GM19372 (cell line): ENCODE data around the gene MNAT1.
"Not testable (repeated sequence)": the region's sequence is repeated elsewhere in the genome, so short reads cannot be mapped to it uniquely, and the experiment has no call there.

Source experiments
- ATAC-seq: cut with Tn5 transposase; IDR thresholded peaks from one replicate; pipeline ENCODE4 v1.9.1; 2021; ENCODE audit warnings: mild to moderate bottlenecking, low read depth, moderate library complexity; ENCODE audit not compliant: unreplicated experiment

Gene MNAT1

DNA sequence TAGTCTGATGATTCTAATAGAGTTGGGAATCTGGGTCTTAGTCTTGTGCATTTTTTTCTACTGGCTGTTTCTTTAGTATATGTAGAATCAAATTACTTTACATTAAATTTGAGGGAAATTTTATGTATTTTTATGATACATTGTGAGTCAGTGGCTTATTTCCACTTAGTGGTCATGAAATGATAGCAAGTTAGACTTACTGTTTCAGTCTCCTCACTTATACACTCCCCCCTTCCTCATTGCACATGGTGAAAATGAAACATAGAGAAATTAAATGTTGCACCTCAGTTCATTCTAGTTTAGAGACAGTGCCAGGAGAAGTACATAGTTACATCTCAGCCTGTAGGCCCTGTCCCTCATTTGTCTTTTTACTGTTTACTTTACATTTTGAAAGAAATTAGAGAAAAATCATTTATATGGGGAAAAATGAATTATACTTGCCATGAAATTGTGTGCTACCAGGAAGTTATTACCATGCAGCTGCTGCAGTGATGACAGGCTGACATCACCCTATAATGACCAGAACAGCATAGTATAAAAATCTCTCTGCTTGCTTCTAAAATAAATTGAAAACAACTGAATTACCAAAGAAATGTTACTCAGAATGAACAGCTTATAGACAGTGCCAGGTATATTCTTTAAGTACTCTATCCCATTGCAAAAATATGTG lies 133.1 kb downstream of the MNAT1 start:
- ATAC-seq, result no peak

DNA sequence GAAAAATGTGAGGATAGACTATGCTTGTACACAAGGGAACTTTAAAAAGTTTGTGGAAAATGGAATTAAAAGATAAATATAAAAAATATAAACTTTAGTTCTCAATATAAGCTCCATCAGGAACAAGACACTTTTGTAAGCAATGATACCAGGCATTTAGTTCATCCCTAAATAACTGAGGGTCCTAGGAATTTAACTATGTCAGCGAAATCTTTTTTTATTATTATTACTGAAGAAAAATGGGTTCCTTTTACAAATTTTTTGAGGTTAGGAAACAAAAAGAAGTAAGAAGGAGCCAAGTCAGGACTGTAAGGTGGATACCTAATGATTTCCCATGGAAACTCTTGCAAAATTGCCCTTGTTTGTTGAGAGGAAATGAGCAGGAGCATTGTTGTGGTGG lies 143.6 kb downstream of the MNAT1 start:
- ATAC-seq, result no peak

DNA sequence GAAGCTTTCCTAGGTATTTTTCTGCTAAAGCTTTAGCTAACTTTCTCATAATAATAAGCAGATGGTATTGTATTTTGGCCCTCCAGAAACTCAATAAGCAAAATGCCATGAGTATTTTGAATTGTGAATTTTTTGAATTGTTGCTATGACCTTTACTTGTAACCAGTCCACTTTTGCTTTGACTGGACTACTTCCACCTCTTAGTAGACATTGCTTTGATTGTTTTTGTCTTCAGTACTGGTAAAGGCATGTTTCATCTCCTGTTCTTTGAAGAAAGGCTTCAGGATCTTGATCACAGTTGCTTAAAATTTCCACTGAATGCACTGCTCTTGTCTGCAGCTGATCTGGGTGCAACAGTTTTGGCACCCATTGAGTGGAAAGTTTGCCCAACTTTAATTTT lies 144.0 kb downstream of the MNAT1 start:
- ATAC-seq, result no peak

DNA sequence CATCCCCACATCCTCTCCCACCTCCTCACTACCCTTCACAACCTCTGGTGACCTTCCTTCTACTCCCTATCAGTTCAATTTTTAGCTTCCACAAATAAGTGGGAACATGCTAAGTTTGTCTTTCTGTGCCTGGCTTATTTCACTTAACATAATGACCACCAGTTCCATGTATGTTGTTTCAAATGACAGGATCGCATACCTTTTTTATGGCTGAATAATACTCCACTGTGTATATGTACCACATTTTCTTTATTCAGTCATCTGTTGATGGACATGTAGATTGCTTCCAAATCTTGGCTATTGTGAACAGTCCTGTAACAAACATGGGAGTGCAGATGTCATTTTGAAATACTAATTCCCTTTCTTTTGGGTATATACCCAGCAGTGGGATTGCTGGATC lies 147.7 kb downstream of the MNAT1 start:
- no peak for ATAC-seq

DNA sequence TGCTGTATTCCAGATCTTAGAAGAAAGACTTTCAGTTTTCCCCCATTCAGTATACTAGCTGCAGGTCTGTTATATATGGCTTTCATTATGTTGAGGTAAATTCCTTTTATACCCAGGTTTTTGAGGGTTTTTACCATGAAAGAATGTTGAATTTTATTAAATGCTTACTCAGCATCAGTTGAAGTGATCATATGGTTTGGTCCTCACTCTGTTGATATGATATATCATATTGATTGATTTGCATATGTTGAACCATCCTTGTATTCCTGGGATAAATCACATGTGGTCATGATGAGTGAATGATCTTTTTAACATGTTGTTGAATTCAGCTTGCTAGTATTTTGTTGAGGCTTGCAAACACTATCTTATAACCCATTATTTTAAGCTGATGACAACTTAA lies 149.6 kb downstream of the MNAT1 start:
- no peak for ATAC-seq

DNA sequence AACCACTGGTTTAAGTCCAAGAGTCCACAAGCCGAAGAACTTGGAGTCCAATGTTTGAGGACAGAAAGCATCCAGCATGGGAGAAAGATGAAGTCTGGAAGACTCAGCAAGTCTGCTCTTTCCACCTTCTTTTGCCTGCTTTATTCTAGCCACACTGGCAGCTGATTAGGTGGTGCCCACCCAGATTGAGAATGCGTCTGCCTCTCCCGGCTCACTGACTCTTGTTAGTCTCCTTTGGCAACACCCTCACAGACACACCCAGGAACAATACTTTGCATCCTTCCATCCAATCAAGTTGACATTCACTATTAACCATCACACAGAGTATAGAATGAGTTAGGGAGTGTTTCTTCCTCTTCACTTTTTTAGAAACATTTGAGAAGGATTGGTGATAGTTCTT lies 156.1 kb downstream of the MNAT1 start:
- ATAC-seq, result not testable (repeated sequence)

DNA sequence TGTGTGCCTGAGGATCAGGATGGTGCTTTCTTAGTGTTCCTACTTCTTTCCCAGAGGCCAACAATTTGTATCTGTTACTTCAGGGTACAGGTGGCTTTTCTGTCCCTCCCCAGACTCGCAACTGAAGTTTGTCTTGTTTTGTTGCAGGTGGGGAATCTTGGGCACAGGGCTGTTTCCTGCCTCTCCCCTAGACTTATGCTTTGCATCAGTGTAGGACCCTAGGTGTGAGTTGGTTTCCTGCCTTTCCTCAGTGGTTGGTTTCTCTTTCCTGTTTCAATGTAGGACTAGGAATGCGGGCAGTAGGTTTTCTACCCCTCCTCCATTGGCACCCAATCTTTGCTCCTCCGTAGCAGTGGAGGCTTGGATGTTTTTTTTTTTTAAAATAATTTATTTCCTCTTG lies 159.3 kb downstream of the MNAT1 start:
- no peak for ATAC-seq

DNA sequence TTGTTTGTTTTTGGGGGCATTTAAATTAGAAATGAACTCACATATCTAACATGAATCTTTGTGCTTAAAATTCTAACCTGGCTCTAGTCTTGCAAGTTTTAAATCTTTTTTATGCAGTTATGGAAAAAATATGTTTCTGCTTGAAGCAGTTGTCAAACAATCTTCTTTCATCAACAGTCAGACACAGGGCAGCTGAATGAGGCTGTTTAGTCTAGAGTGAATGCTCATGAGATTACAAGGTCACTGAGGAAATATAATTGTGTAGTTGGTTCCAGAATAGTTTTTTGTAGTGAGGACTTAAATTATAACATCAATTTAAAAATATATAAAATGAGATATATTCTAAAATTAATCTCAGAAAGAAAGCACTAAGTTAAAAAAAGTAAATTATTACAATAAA lies 169.8 kb downstream of the MNAT1 start:
- ATAC-seq, result no peak

DNA sequence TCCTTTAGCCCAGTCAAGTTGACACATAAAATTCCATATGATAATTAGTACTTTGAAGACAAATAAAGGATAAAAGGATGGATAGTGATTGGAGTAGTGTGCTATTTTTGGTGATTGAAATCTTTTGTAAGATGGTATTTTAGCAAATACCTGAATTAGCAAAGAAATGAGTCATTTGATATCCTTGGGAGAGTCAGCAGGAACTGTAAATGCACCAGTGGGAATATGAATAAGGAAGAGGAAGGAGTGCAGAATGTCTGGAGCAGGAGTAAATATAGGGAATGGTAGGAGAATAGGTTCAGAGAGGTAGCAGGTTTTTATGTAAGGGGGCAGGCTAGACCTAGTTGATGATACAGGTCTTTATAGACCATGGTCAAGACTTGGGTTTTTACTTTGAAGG lies 171.4 kb downstream of the MNAT1 start:
- ATAC-seq, result no peak

DNA sequence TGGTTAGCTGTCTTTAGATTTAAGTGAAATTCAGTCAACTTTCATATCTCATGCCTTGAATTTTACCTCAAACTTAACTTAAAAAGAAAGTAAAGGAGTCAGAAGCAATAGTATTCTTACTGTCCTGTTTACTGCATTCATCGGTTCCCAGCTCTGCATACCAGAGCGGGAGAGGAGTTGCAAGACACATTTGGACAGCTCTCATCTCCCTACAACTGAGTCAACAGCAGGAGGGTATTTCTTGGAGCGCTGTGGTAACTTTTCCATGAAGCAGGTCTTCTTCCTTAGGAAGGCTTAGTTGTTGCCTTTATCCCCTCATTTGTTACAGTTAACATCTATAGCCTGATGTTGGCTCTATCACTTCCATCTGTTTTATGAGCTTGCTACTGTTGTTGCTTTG lies 181.2 kb downstream of the MNAT1 start:
- no peak for ATAC-seq

DNA sequence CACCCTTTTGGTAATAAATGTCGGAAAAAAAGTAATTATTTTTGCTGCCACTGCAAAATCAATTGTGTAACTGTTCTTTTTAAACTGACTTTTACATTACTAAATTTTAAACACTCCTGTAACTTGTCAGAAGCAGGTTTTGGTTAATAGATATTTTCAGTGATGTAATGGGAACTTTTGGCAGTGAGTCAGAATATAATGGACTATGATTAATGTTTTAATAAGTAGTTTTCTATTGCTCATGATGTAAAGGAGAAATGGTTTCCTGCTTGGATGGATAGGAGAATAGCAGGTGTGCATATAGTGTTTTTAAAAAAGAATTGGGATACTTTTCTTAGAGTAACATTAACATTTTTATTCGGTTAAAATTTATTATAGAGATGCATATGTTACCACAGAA lies 187.5 kb downstream of the MNAT1 start:
- no peak for ATAC-seq

DNA sequence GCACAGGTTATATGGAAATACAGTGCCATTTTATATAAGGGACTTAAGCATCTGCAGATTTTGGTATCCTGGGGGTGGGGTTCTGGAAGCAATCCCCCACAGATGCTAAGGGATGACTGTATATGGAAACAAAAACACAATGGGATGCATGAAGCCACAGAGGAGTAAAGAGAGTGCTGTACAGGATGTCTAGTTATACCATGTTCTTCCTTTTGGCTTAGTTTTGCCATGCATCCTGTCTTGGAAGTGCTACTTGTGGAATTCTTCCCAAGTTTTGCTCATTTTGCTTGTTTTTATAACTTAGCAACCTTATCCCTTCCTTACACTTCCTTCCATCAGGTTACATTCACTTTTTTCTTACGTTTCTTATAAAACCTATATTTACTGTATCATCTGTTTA lies 190.7 kb downstream of the MNAT1 start:
- no peak for ATAC-seq

DNA sequence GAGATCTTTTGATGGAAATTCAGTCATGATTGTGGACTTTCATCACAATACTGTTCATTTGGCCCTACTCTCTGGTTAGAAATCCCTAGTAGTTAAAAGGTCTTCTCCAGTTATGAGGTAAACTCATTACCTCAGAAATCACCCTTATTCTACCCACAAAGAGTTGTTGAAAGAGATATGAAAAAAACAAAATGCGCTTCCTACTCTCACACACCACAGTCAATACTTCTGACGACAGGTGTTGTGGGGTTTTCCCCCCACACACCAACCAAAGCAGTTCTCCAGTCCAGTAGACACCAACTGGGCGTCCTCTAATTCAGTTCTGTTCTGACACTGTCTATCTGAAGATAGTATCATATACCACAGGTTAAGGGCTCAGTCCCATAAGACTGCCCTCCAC lies 191.4 kb downstream of the MNAT1 start:
- ATAC-seq, result no peak

DNA sequence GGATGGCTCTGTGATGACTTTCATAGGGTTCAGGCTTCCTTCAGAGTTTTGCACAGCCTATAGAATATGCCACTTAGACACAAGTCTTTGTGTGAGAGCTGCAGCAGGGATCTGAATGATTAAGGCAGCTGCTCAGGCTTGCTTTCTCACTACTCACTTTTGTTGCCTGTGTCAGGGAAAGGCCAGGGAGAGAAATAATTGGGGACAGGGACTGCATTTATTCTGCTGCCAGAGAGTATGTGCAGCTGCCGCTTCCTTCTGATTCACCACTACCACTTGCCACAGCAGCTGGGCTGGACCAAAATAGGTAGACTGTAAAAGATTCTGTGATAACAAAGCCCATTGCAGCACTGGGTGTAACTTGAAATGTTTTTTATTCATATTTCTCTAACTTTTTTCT lies 196.7 kb downstream of the MNAT1 start:
- no peak for ATAC-seq

DNA sequence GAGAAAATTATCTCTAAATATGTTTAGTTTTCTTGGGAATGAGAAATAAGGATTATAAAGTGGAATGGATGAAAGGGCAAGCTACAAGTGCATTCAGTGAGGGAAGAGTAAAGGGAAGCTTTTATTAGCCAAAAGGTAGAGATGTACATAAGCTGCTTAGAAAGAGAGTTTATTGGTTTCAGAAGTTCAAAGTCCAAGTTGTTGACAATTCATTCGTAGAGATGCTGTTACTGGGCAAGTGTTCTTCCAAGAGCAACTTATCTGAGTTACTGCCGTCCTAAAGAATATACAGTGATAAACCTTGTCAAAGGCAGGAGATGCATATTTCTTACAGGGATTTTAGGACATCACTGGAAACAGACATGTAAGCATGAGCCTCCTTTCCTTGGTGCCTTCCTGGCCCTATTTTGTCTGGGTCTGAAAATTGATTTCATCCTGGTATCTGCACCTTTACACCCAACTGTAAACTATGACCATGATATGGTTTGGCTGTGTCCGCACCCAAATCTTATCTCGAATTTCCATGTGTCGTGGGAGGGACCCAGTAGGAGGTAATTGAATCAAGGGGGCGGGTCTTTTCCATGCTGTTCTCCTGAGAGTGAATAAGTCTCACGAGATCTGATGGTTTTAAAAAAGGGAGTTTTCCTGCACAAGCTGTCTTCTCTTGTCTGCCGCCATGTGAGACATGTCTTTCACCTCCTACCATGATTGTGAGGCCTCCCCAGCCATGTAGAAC lies 199.5 kb downstream of the MNAT1 start:
- ATAC-seq, result no peak

DNA sequence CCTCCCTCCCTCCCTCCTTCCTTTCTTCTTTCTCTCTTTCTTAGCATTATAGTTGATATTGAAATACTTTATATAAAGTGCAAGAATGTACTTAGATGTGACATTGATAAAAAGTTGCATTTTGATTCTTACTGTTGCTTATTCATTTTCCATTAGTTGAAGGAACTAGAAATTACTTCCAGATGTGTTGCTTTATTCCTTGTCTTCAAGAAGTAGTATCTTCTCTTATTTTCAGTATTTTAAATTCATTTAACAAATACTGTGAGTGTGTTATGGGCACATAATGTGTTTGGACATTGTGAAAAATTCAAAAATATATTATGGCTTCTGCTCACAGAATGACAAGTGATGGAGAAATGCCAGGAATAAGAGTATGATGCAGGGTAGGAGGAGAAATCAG lies 200.8 kb downstream of the MNAT1 start:
- no peak for ATAC-seq

DNA sequence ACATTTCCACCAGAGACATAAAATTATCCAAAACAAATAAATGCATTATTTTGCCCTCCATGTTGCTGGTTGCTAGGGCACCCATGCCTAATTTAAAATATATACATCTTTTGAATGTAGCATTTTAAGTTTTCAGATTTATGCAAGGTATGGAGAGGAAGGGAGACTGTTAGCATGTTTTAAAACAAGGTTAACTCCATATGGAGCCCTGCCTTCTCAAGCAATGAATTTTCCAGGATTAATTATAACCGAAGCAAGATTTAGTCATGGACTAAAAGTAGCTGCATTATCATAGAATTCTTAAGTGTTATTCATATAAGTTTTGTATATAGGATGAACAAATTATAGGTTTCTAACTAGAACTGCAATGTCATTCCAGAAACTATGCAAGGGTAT lies 209.1 kb downstream of the MNAT1 start:
- no peak for ATAC-seq

DNA sequence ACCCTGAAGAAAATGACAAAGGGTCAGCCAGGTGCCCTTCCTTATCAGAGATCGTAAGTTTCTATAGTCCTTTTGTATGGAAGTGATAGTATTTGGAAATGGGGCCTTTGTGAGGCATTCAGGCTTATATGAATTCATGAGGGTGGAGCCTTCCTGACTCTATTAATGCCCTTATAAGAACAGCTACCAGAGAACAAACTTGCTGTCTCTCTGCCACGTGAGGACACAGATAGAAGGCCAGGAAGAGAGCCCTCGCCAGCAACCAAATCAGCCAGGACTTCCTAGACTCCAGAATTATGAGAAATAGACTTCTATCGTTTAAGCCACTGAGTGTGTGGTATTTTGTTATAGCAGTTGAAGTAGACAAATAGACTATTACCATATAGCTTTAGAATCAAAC lies 209.6 kb downstream of the MNAT1 start:
- no peak for ATAC-seq

DNA sequence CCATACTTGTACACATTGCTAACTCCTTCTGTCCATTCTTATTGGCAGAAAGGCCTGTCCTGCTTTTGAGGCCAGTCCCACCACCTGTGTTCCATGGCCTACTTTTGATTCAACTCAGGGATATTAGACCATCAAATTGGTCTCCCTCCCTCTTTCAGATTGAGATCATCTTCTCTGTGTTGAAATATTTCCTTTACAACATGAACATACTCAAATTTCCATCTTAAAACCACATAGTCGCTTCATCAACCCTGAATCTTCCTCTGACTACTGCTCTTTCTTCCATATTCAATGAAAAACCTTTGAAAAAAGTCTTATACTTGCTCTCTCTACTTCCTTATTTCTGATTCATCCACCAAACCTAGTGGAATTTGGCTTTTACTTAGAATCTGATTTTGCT lies 211.4 kb downstream of the MNAT1 start:
- no peak for ATAC-seq

DNA sequence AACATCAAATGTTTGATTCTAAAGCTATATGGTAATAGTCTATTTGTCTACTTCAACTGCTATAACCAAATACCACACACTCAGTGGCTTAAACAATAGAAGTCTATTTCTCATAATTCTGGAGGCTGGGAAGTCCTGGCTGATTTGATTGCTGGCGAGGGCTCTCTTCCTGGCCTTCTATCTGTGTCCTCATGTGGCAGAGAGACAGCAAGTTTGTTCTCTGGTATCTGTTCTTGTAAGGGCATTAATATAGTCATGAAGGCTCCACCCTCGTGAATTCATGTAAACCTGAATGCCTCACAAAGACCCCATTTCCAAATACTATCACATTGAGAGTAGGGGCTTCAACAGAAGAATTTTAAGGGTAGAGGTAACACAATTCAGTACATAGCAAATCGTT lies 212.2 kb downstream of the MNAT1 start:
- ATAC-seq, result no peak

DNA sequence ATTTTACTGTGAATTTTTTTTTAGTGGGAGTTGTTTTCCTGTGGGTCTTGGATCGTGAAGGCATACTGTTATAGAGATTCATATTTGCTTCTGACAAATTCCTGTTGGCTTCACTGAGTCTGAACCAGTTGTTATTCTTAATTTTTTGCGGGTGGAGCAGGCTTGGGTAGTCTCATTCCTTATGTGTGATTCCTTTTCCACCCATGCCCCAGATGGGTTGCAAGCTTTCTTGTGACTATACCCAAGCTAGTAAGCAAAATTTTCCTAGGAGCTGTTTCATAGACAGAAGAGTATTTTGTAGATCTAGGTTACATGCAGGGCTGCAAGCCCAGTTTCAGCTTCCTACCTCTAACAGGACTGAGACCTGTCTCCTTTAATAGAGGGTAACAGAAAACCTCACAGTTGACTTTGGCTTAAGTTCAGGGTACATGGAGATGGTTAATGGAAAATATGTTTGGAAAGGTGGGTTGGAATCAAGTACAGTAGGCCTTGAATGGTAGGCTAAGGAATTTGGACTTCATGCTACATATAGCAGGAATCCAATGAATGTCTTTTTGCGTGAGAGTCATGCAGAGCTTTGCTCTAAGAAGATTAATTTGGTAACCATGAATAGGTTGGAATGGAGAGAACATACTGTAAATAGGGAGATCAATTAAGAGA lies 217.3 kb downstream of the MNAT1 start:
- ATAC-seq, result no peak

DNA sequence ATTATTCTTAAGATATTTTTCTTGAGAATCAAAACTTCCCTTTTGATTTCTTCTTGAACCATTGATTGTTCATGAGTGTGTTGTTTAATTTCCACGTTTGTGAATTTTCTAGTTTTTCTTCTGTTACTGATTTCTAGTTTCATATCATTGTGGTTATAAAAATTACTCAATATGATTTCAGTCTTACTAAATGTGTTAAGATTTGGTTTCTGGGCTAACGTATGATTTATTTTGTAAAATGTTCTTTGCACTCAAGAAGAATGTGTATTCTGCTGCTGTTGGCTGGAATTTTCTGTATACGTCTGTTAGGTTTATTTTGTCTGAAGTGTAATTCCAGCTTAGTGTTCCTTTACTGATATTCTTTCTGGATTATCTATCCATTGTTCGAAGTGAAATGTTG lies 221.6 kb downstream of the MNAT1 start:
- ATAC-seq, result no peak
